ENCODE results near the gene COA8.

Gene COA8

DNA sequence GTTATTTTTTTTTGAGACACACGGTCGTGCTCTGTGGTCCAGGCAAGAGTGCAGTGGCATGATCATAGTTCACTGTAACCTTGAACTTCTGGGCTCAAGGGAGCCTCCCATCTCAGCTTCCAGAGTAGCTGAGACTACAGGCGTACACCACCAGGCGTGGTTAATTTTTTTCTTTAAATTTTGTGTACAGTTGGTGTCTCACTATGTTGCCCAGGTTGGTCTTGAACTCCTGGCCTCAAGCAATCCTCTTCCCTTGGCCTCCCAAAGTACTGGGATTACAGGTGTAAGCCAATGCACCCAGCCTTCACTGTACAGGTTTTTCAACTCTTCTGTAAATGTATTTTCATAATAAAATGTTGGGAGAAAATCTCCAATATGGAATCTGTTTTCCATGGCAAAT, 60.5 kb downstream of the COA8 start:
- no peak for DNase-seq (ENCODE audit: low read depth)

DNA sequence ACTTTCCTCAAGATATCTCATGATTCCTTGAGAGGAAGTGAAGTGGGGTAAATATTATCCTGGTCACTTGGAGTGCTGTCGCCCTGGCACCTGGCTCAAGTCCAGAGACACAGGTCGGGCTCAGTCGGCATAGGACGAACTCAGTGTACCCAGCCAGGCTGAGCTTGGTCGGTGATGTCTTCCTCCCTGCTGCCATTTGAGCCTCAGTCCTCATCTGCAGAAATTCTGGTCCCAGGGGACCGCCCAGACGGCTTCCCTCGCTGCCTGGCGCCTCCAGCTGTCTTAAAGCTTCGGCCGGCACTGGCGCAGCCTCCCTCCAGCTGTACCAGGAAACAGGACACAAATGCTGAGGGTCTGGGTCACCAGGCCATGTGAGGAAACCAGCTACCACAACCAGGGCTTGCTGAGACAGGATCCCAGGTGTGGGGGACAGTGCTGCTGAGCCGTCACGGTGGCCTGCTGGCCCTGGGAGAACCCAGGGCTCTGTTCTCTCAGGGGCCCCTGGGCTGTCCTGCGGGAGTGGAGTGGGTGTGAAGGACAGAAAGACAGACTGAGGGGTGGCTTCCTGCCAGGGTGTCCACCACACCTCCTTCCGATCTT, 61.2 kb downstream of the COA8 start:
- no peak for DNase-seq (ENCODE audit: low read depth)

DNA sequence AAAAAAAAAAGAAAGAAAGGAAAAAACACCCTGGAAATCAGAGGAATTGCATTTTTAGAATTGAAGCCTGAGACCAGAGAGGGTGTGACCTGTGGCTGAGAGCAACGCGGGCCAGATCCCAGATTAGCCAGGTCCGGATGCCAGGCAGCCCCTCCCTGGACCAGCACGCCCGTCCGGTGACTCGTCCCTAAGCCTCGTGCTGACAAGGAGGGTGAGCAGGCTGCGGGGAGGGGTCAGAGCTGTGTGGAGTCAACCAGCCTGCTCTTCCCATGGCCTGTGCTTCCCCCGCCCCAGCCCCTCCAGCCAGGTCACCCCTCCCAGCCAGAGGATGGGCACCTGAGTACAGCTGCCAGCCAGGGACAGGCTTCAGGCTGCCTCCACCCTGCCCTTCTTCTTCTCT, 62.1 kb downstream of the COA8 start:
- DNase-seq (ENCODE audit: low read depth) = peak; percentile 51

DNA sequence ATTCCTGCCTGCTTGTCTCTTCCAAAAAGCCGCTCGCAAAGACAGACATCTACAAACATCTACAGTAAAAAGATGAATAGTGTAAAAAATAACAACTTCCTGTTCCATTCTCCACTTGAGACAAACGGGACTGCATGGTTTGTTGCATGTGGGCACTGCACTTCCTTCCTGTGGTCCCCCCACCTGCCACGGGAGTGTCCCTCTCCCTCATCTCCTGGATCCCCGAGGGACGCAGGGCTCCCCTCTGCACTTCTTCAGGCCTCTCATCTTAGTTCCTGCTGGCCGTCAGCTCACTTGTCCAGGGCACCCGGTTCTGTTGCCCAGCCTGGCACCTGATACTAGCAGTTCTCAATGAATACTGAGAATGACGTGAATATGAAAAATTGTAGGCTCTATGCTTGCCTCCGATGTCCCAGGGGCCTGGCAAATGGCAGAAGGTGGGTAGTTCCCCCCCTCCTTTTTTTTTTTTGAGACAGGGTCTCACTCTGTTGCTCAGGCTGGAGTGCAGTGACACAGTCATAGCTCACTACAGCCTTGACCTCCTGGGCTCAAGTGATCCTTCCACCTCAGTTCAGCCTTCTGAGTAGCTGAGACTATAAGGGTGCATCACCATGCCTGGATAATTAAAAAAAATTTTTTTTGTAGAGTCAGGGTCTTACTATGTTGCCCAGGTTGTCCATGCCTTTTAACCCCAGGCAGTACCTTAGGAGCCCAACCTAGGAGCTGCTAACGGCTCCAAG, 62.8 kb downstream of the COA8 start:
- DNase-seq (ENCODE audit: low read depth) = no peak

DNA sequence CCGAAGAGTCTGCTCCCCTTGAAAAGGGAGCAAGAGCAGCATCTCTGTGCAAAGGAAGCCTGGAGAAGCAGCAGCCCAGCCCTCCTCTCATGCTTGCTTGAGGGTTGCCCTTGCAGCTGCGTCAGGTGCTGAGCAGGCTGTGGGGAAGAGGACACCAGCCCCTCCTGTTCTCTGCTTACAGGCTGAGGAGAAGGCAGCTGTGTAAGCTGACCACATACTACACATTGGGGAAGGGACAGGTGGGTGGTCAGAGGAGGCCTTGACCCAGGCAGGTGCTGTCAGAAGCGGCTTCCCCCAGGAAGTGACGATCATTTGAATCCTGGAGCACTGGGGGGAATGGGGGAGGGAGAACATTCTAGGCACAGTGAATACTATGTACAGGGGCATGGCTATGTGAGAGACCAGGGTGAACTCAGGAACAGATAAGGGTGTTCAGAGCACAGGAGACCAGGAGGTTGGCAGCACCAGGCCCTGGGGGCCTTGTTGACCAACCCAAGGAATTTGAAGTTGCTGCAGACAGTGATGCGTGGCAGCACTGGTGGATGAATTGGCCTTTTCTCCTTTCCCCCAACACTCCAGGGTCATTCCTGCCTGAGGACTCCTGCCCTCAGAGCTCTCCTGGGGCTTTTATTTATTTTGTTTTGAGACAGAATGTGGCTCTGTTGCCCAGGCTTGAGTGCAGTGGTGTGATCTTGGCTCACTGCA, 63.5 kb downstream of the COA8 start:
- DNase-seq (ENCODE audit: low read depth) = no peak

DNA sequence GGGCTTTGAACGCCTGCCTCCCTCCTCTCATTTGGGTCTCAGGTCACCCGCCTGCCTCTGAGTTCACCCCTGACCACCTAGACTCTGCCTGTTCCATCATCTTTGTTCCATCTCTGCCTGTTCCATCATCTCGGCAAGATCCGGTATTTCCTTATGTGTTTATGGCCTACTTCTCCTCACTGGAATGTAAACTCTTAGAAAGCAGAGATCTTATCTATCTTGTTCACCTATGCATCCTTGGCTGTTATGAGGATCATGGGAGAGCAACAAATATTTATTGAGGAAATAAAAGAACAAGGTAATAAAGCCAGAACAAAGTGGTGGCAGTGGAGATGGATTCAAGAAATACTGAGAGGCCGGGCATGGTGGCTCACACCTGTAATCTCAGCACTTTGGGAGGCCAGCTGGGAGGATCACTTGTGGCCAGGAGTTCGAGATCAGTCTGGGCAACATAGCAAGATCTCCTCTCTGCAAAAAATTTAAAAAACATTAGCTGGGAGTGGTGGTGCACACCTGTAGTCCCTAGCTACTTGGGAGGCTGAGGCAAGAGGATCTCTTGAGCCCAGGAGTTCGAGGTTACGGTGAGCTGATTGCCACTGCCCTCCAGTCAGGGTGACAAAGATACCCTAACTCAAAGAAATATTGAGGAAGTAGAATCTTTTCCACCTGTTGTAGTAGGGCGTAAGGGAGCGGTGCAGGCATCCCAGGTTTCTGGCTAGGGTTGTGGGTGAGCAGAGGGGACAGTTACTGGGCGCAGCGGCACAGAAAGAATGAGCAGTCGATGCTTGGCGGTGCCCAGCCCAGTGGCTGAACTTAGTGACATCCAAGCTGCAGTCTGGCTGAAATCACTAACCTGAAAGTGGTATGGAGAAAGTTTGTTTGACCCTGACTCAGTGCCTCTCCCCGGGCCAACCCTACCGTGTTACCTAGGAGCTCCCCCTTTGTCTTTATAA, 64.6 kb downstream of the COA8 start:
- no peak for DNase-seq (ENCODE audit: low read depth)

DNA sequence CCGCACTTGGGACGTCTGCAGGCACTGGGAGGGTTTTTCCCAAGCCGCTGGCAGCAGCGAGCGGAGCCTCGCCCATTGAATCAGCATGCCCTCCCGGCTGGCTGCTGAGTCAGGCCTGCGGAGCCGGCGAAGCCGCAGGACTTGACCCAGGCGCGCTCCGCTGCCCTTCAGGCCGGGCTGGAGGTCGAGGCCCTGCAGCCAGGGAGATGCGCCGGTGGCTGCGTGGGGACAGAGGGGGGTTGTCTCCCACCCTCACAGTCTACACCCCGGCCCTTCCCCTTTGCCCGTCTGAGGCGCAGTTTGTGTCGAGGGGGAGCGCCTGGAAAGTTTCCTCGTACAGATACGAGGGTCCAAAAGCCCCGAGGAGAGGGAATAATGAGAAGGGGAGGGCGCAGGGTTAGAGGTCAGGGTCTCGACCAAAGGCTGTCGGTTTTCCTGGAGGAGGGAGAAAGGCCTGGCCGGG, 65.5 kb downstream of the COA8 start:
- peak; percentile 84 for DNase-seq (ENCODE audit: low read depth)

DNA sequence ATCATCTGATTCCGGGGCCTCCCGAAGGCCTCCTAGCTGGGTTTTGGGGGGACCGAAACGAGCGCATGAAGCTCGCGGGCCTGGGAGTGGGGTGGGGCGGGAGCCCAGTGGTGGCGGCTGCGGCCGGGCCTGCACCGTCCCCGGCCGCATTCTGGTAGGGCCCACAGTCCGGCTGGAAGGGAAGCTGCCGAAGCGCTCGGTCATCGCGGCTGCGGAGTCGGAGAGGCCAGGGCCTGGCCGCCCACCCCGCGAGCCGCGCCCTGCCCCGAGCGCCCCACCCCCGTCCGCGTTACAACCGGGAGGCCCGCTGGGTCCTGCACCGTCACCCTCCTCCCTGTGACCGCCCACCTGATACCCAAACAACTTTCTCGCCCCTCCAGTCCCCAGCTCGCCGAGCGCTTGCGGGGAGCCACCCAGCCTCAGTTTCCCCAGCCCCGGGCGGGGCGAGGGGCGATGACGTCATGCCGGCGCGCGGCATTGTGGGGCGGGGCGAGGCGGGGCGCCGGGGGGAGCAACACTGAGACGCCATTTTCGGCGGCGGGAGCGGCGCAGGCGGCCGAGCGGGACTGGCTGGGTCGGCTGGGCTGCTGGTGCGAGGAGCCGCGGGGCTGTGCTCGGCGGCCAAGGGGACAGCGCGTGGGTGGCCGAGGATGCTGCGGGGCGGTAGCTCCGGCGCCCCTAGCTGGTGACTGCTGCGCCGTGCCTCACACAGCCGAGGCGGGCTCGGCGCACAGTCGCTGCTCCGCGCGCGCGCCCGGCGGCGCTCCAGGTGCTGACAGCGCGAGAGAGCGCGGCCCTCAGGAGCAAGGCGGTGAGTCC, 66.1 kb downstream of the COA8 start, which contains the start of gene KLC1:
KLC1 (plus strand) TSS at position 528 of the 819 bp plus-strand sequence. CDS start 25,354 bp downstream, outside the sequence.
- peak; percentile 70 for DNase-seq (ENCODE audit: low read depth)

DNA sequence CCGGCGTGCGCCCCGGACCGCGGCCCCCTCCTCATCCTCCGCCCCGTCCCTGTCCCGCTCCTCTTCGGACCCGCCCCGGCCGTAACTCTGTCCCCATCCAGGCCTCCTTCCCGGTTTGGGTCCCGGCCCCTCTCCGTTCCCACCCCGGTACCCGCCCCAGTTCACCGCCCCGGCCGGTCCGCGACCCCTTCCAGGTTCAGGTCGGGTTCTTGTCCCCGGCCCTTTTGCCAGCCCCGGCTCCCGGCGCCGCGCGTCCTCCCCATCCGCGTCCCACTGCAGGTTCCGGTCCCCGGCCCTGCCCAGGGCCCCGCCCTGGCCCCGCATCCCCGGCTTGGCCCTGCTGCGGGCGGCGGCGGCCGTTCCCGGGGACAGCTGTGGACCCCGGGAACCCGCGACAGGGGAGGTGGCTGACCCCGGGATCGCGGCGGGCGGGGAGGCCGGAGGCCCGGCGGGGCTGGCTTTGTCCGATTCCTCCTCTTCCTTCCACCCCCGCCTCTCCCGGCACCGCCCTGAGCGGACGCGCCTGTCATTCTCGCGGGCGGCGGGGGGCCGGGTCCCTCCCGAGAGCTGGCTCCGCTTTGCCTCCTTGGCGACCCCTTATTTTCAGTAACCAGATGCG, 66.9 kb downstream of the COA8 start:
- no peak for DNase-seq (ENCODE audit: low read depth)

DNA sequence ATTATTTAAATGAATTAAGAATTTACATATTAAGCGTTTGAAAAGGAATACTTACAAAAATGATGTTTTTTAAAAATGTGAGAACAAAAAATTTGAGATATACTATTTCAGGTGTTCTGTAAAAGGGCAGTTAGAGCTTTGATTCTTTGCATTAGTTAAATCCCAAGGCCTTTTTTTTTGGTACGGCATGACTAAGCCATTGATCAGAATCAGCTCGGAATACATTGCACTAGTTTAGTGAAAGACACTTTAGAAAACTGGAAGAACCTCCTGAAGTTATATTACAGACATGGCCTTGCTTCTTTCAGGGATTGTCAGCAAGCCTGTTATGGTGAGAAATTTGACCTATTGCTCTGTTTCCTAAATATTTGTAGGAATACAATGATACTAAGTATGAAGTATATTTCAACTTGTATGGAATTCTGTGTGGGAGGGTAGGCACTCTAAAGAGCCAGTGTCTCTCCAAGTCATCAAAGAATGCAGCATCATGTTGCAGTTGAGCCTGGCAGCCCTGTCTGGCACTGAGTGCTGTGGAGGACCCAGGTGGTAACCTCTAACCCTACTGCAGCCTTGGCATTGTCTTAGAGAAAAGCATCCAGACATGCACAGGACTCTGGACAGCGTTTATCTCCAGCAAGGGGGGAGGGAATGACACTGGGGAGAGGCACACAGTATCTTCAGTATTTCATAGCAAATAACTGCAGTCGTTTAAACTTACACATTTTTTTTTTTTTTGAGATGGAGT, 67.8 kb downstream of the COA8 start:
- no peak for DNase-seq (ENCODE audit: low read depth)

DNA sequence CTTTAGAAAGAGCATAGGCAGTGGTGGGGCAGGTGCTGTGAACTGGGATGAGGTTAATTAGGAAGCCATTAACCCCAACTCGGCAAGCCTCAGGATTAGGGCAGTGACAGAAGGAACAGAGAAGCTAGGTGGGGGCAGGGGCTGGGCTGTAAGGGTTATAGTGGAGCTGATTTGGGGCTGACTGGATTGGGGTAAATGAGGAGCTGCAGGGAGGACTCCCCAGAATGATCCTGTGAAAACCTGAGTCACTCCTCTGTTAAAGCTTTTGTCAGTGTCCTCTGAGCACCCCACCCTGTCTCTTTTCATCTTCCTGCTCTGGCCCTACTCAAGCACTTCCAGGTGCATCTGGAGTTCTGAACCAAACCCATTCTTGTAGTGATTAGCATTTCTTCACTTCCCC, 70.6 kb downstream of the COA8 start:
- DNase-seq (ENCODE audit: low read depth) = no peak

DNA sequence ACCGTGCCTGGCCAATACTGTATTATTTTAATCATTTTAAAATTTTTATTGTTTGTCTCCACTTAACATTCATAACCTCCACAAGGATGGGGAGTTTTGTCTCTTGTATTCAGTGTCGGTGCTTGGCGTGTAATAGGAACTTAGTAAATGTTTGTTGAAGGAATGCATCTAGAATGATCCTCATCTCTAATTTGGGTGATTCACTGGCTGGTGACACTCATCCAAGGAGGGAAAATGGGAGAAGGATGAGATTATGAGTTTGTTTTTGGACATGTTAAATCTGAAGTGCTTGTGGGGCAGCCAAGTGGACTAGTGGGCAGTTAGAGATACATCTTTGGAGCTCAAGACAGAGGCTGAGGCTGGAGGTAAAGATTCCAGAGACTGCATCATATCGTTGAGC, 71.4 kb downstream of the COA8 start:
- DNase-seq (ENCODE audit: low read depth) = no peak

DNA sequence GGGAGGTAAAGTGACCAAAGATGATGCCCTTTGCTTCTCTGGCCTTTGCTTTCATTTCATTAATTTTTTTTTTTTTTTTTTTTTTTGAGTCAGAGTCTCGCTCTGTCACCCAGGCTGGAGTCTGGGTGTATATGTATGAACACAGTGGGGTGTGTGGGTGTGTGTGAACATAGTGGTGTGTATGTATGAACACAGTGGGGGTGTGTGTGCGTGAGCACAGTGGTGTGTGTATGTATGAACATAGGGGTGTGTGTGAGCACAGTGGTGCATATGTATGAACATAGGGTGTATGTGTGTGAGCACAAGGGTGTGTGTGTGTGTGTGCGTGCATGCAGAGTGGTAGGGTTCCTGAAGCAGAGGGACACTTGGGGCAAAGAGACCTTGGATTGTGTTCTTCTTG, 75.8 kb downstream of the COA8 start:
- DNase-seq (ENCODE audit: low read depth) = no peak

All from iris pigment epithelial cell (primary cell).